Neutrophil (primary cell): Measurements from ENCODE around the gene CSRNP3.

Source experiments
- H3K27ac ChIP-seq: fragments of 200-600 bp; sonication (generic); 2 replicates; pipeline ENCODE4 v1.5.1; 2016; ENCODE audit warnings: mild to moderate bottlenecking, moderate library complexity
- H3K27me3 ChIP-seq: fragments of 200-600 bp; sonication (generic); 2 replicates; pipeline ENCODE4 v1.6.0; 2016; ENCODE audit warnings: mild to moderate bottlenecking
- H3K36me3 ChIP-seq: fragments of 200-600 bp; sonication (generic); 2 replicates; pipeline ENCODE4 v1.5.1; 2017
- H3K4me1 ChIP-seq, 2 experiments: fragments of 200-600 bp in 1 of 2; sonication (generic) in 1 of 2; 1 replicate in 1 of 2; 2 replicates in 1 of 2; pipeline versions ENCODE4 v1.5.1 to v1.6.1; 2013 to 2016; ENCODE audit warnings: low read depth in 1 of 2, low read length in 1 of 2, mild to moderate bottlenecking in 1 of 2, moderate library complexity in 1 of 2; ENCODE audit not compliant: control insufficient read depth in 1 of 2, insufficient read depth in 1 of 2
- H3K4me3 ChIP-seq, 2 experiments: fragments of 200-600 bp in 1 of 2; sonication (generic) in 1 of 2; 1 replicate in 1 of 2; 2 replicates in 1 of 2; pipeline ENCODE4 v1.5.1; 2013 to 2016; ENCODE audit warnings: low read depth in 1 of 2, low read length in 1 of 2, mild to moderate bottlenecking in 1 of 2, moderate library complexity in 1 of 2
- H3K9me3 ChIP-seq: fragments of 200-600 bp; sonication (generic); 2 replicates; pipeline ENCODE4 v1.5.1; 2016
- TF ChIP-seq, protein P1 (sequence below): fragments of 200-600 bp; sonication (generic); IDR thresholded peaks from 2 replicates; pipeline ENCODE4 v1.5.1; 2016; ENCODE audit warnings: antibody characterized with exemption

CSRNP3 gene

DNA sequence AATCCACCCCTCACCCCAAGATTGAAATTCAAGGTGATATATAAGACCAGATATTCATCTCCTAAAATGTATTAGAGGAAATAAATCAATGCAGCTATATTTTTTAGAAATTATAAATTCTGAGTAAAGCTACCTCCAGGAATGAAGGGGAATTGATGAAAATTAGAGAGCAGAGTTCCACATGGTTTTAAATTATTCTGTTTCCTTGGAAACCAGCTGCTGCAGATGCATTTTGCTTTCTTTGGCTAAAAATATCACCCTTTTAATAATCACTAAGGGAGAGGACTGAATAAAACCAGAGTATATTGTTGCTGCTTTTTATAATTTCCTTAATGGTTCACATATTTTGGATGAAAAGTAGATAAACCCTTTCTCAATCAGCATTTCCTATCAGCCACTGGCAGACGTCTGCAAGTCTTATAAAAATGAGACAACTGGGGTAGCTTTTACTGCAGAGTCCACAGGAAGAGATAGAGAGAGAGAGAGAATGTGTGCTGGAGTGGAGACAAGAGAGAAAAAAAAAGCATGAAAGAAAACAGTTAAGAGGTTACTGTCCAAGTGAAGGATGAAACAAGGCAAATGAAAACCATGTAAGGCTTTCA, 2.0 kb downstream of the CSRNP3 start:
- TF ChIP-seq, protein P1, sequence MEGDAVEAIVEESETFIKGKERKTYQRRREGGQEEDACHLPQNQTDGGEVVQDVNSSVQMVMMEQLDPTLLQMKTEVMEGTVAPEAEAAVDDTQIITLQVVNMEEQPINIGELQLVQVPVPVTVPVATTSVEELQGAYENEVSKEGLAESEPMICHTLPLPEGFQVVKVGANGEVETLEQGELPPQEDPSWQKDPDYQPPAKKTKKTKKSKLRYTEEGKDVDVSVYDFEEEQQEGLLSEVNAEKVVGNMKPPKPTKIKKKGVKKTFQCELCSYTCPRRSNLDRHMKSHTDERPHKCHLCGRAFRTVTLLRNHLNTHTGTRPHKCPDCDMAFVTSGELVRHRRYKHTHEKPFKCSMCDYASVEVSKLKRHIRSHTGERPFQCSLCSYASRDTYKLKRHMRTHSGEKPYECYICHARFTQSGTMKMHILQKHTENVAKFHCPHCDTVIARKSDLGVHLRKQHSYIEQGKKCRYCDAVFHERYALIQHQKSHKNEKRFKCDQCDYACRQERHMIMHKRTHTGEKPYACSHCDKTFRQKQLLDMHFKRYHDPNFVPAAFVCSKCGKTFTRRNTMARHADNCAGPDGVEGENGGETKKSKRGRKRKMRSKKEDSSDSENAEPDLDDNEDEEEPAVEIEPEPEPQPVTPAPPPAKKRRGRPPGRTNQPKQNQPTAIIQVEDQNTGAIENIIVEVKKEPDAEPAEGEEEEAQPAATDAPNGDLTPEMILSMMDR, result no peak
- H3K9me3 ChIP-seq, result no peaks in the 10 kb centered on the region
- no peaks in the 10 kb centered on the region for H3K4me1 ChIP-seq
- peaks cover 15% of the 10 kb centered on the region for H3K27me3 ChIP-seq
- no peak overlapping the region for H3K4me3 ChIP-seq
- no peaks in the 10 kb centered on the region for H3K36me3 ChIP-seq
- H3K27ac ChIP-seq, result no peak overlapping the region

DNA sequence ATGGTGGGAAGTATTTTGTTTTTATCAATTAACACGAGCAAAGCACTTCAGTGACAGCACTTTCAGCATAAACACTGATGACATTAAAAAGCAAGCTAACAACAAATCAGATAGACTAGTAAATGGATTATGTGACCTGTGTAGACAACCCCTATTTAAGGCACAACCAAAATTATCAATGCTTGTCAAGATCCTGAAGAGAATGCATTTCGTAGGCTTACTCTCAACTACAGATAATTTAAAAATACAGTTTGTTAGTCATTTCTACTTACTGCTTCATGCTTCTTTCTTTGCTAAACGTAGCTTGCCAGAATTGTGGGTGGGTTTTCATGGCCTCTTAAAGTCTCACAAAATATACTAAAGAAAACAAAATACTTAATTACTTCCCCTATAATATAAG, 3.4 kb downstream of the CSRNP3 start:
- Histone ChIP-seq H3K4me3 (no peak overlapping the region), H3K4me1 (no peaks in the 10 kb centered on the region), H3K27ac (no peak overlapping the region), H3K36me3 (no peaks in the 10 kb centered on the region), H3K9me3 (no peaks in the 10 kb centered on the region), H3K27me3 (peaks cover 15% of the 10 kb centered on the region)
- TF ChIP-seq, protein P1, result no peak

- no peaks in the 10 kb centered on the region for H3K9me3 ChIP-seq
- no peak overlapping the region for H3K4me3 ChIP-seq
- H3K4me1 ChIP-seq, result no peaks in the 10 kb centered on the region
- TF ChIP-seq, protein P1, result no peak
- no peak overlapping the region for H3K27ac ChIP-seq
- peaks cover 8% of the 10 kb centered on the region for H3K27me3 ChIP-seq
- H3K36me3 ChIP-seq, result no peaks in the 10 kb centered on the region
Observed at GRCh38 chr2:165474619-165475276, 5.2 kb downstream of the CSRNP3 start.

- TF ChIP-seq, protein P1, result no peak
- Histone ChIP-seq H3K9me3 (no peaks in the 10 kb centered on the region), H3K4me3 (no peak overlapping the region), H3K36me3 (no peaks in the 10 kb centered on the region), H3K4me1 (no peaks in the 10 kb centered on the region), H3K27me3 (peaks cover 1% of the 10 kb centered on the region), H3K27ac (no peak overlapping the region)
Observed at GRCh38 chr2:165475277-165476004, 5.9 kb downstream of the CSRNP3 start.

GRCh38 chr2:165479856-165480255, 10.4 kb downstream of the CSRNP3 start:
- H3K9me3 ChIP-seq, result no peaks in the 10 kb centered on the region
- no peaks in the 10 kb centered on the region for H3K4me1 ChIP-seq

More at GRCh38 chr2:165479856-165480255, 10.4 kb downstream of the CSRNP3 start:
- Histone ChIP-seq H3K27ac (no peak overlapping the region), H3K27me3 (no peaks in the 10 kb centered on the region), H3K4me3 (no peak overlapping the region), H3K36me3 (no peaks in the 10 kb centered on the region)
- TF ChIP-seq, protein P1, result no peak
